Measurements from ENCODE around the gene MFSD6. TPM values are rescaled to one million over a fixed set of nuclear protein-coding genes. Genes with fewer than 3 reads are reported as not detected.

The MFSD6 gene
- polyA plus RNA-seq, 3 donors, result 8.8 to 15.7 (median 12.9) TPM

- H3K4me3 Mint-ChIP-seq, result peak overlapping the region; percentile 89 to 95
Measured at GRCh38 chr2:190535121-190535439, 126.9 kb downstream of the MFSD6 start.

GRCh38 chr2:190535586-190535985, 127.4 kb downstream of the MFSD6 start:
- peaks cover under 1 to 10% of the 10 kb centered on the region in 2 donors for H3K36me3 Mint-ChIP-seq
- peaks cover 0 to 2% (median 0%) of the 10 kb centered on the region in 3 donors for H3K27me3 Mint-ChIP-seq (ENCODE audit: low read depth in 3 of 3)
- peaks cover 20% of the 10 kb centered on the region for H3K79me2 ChIP-seq (ENCODE audit: insufficient read depth, low read length)
- no peak overlapping the region for H3K27ac ChIP-seq (ENCODE audit: low read depth in 1 of 2, low read length in 2 of 2)
- intact Hi-C loops (cut with micrococcal nuclease), result loop anchor here in 1 of 2 donors (10.0 kb wide), 1 partner anchor 109 kb away; the partner anchor contains the start of gene NAB1
- peaks cover 11 to 24% of the 10 kb centered on the region in 2 donors for H3K4me1 ChIP-seq (ENCODE audit: control insufficient read depth in 1 of 2, insufficient read depth in 2 of 2, low read length in 2 of 2)
- H3K27me3 ChIP-seq (ENCODE audit: control insufficient read depth in 2 of 2, insufficient read depth in 2 of 2, low read length in 2 of 2), result no peaks in the 10 kb centered on the region
- H3K9ac ChIP-seq (ENCODE audit: insufficient read depth, low read length, poor library complexity, severe bottlenecking), result no peak overlapping the region
- WGBS (ENCODE audit: insufficient coverage), result no CpG with 5 or more reads among the region's 1 CpG
- peak overlapping the region in 1 of 2 donors; percentile 2 for H3K4me3 Mint-ChIP-seq
- H3K4me3 ChIP-seq (replicated peaks in 1 of 3; ENCODE audit: low read depth in 2 of 3, low read length in 3 of 3), result no peak overlapping the region
- no peak overlapping the region for H3K27ac Mint-ChIP-seq
- H3K36me3 ChIP-seq (replicated peaks in 1 of 2; ENCODE audit: control insufficient read depth in 1 of 2, insufficient read depth in 2 of 2, low read length in 2 of 2), result no peaks in the 10 kb centered on the region
- H3K4me2 ChIP-seq (replicated peaks; ENCODE audit: extremely low read depth, low read length, poor library complexity, severe bottlenecking), result no peak overlapping the region
- no peak for DNase-seq
- H3K9me3 ChIP-seq (replicated peaks in 1 of 2; ENCODE audit: control insufficient read depth in 1 of 2, insufficient read depth in 1 of 2, low read length in 2 of 2), result peaks cover 13 to 17% of the 10 kb centered on the region in 2 donors
- peaks cover 25% of the 10 kb centered on the region for H3K4me1 Mint-ChIP-seq
- H2AFZ ChIP-seq (ENCODE audit: insufficient read depth, low read depth, low read length, poor library complexity, severe bottlenecking), result peak overlapping the region; percentile 94
- H3K9me3 Mint-ChIP-seq, result peaks cover 23 to 39% (median 29%) of the 10 kb centered on the region in 7 donors
- TF ChIP-seq CTCF (IDR thresholded peaks at IDR 0.05), result no peak
- no peaks in the 10 kb centered on the region for H4K20me1 ChIP-seq (ENCODE audit: insufficient read depth, low read length)

More at GRCh38 chr2:190535121-190535439, 126.9 kb downstream of the MFSD6 start:
- H3K4me1 Mint-ChIP-seq, result peaks cover 30% of the 10 kb centered on the region
- H3K79me2 ChIP-seq (ENCODE audit: insufficient read depth, low read length), result peaks cover 20% of the 10 kb centered on the region
- no peaks in the 10 kb centered on the region for H3K36me3 ChIP-seq (replicated peaks in 1 of 2; ENCODE audit: control insufficient read depth in 1 of 2, insufficient read depth in 2 of 2, low read length in 2 of 2)
- H2AFZ ChIP-seq (ENCODE audit: insufficient read depth, low read depth, low read length, poor library complexity, severe bottlenecking), result peak overlapping the region; percentile 94
- H3K36me3 Mint-ChIP-seq, result peaks cover 0 to 8% of the 10 kb centered on the region in 2 donors
- H3K4me3 ChIP-seq (replicated peaks in 1 of 3; ENCODE audit: low read depth in 2 of 3, low read length in 3 of 3), result peak overlapping the region; percentile 72 to 98 (median 87)
- no peaks in the 10 kb centered on the region for H3K27me3 Mint-ChIP-seq (ENCODE audit: low read depth in 3 of 3)
- H3K27me3 ChIP-seq (ENCODE audit: control insufficient read depth in 2 of 2, insufficient read depth in 2 of 2, low read length in 2 of 2), result no peaks in the 10 kb centered on the region
- peak overlapping the region; percentile 23 to 95 for H3K27ac ChIP-seq (ENCODE audit: low read depth in 1 of 2, low read length in 2 of 2)
- no peak for TF ChIP-seq CTCF (IDR thresholded peaks at IDR 0.05)
- H3K9me3 ChIP-seq (replicated peaks in 1 of 2; ENCODE audit: control insufficient read depth in 1 of 2, insufficient read depth in 1 of 2, low read length in 2 of 2), result peaks cover 9 to 12% of the 10 kb centered on the region in 2 donors
- H3K27ac Mint-ChIP-seq, result peak overlapping the region; percentile 18 to 93 (median 85)
- no CpG with 5 or more reads among the region's 7 CpGs for WGBS (ENCODE audit: insufficient coverage)
- peaks cover 16 to 29% of the 10 kb centered on the region in 2 donors for H3K4me1 ChIP-seq (ENCODE audit: control insufficient read depth in 1 of 2, insufficient read depth in 2 of 2, low read length in 2 of 2)
- H3K9ac ChIP-seq (ENCODE audit: insufficient read depth, low read length, poor library complexity, severe bottlenecking), result peak overlapping the region; percentile 87
- no peak for DNase-seq
- intact Hi-C loops (cut with micrococcal nuclease), result loop anchor here in 1 of 2 donors (10.0 kb wide), 1 partner anchor 110 kb away; the partner anchor contains the start of gene NAB1
- H4K20me1 ChIP-seq (ENCODE audit: insufficient read depth, low read length), result no peaks in the 10 kb centered on the region
- H3K9me3 Mint-ChIP-seq, result peaks cover 18 to 33% (median 24%) of the 10 kb centered on the region in 7 donors
- peak overlapping the region; percentile 86 for H3K4me2 ChIP-seq (replicated peaks; ENCODE audit: extremely low read depth, low read length, poor library complexity, severe bottlenecking)
